Activated CD4-positive, alpha-beta T cell treated with anti-CD3 and anti-CD28 coated beads for 4 hours (primary cell): ENCODE measurements around the gene NUTM2E.
A peak's percentile ranks its signal among the peaks of the same experiment; 100 is the strongest.
"Not testable (repeated sequence)": the region's sequence is repeated elsewhere in the genome, so short reads cannot be mapped to it uniquely, and the experiment has no call there.

Experiments used
- DNase-seq, 2 donors: peaks; one replicate each; pipeline ENCODE4 v3.0.0-alpha.2; 2020

The NUTM2E gene

GRCh38 chr10:79826496-79827215 lies at the start of gene NUTM2E:
NUTM2E (plus strand) TSS chr10:79826739; CDS start chr10:79841741, 15,002 bp downstream.
- DNase-seq: peak; percentile 66 to 67

DNA sequence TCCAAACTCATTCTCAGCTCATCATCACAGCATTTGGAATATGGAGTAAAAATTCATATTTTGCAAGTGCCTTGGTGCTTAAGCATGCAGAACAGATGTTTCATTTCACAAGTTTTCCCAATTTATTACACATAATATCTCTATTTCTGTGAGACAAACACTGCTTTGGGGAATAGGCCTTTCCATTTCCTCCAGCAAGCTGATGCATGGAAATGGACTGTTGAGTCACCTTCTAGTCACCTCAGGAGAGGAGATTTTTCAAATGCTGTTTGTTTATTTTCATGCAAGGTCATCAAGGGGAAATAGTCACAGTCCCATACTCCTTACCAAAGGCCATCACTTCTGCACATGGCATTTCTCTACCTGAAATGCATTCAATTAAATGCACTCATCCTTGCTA lies 48.5 kb upstream of the NUTM2E start:
- DNase-seq: not testable (repeated sequence)

DNA sequence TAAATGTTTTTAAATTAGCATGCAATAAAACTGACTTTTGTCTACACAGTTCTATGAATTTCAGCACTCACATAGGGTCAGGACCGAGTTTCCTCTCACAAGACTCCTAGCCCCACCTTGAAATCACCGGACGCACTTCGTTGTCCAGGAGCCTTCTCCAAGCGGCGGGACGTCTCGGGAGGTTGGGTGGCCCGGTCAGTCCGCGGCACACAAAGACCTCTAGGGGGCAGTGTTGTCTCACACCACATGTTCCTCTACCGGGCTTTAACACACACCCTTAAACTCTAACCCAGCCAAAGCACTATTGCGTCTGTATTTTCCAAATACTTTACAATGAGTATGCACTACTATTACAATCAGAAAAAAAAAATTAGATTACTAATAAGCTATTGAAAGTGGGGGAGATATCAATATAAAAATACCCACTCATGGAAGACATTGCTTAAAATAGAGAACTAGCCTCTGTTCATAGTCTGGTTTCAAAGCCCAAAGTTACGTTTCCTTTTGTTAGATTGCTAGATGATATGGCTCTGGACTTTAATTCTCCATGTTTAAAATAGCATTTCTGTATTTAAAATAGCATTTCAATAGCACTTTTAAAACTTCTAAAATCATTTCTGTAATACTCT lies 47.1 kb upstream of the NUTM2E start:
- peak; percentile 51 to 61 for DNase-seq

- not testable (repeated sequence) for DNase-seq
Observed at GRCh38 chr10:79779992-79780391, 46.5 kb upstream of the NUTM2E start.

- not testable (repeated sequence) for DNase-seq
Observed at GRCh38 chr10:79781584-79781983, 45.0 kb upstream of the NUTM2E start.

GRCh38 chr10:79787455-79787952 lies 39.0 kb upstream of the NUTM2E start:
- not testable (repeated sequence) for DNase-seq

GRCh38 chr10:79789351-79789750 lies 37.2 kb upstream of the NUTM2E start:
- not testable (repeated sequence) for DNase-seq

DNA sequence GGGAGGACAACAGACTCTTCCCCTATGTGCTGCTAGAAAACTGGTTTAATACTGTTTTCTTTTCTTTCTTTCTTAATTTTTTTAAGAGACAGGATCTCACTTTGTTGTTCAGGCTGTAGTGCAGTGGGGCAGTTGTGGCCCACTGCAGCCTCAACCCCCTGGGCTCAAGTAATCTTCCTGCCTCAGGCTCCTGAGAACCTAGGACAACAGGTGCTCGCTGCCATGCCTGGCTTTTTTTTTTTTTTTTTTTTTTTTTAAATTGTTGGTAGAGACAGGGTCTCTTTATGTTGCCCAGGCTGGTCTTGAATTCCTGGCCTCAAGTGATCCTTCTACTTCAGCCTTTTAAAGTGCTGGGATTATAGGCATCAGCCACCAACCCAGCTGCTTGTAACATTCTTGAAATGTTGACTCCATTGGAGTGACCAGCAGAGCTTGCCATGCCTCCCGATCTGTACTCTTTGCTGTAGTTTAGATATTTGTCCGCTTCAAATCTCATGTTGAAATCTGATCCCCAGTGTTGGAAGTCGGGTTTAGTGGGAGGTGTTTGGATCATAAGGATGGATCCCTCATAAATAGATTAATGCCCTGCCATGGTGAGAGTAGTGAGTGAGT lies 34.5 kb upstream of the NUTM2E start:
- DNase-seq: not testable (repeated sequence)

DNA sequence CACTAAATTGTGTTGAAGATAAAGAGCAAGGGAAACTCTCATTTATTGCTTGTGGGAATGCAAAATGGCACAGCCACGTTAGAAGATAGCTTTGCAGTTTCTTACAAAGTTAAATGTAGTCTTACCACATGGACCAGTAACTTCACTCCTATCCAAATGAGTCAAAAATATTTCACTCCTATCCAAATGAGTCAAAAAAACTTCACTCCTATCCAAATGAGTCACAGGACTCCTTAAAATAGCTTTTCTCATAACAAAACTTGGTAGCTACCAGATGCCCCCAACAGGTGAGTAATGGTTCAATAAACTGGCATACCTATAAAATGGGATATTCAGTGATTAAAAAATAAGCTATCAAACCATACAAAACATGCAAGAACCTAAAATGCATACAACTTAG lies 27.2 kb upstream of the NUTM2E start:
- not testable (repeated sequence) for DNase-seq

DNA sequence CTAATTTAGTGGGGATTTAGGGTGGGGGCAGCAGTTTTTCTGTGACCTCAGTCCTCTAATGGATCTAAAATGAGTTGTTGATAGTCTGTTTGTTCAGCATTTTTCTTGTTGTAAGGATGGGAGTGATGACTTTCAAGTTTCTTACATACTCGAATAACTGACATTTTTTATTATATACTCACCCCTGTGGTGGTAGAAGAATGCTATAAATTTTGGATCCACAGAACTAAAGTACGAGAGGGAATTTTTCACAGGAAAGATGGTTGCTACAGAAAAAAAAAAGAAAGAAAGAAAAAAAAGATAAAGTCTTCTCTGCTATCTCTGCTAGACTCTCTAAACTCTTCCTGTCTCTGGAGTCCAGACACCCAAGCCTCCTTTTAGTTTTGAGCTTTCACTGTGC lies 20.7 kb upstream of the NUTM2E start:
- not testable (repeated sequence) for DNase-seq

- not testable (repeated sequence) for DNase-seq
Observed at GRCh38 chr10:79811895-79812294, 14.6 kb upstream of the NUTM2E start.

GRCh38 chr10:79816290-79816689 lies 10.2 kb upstream of the NUTM2E start:
- DNase-seq: not testable (repeated sequence)

DNA sequence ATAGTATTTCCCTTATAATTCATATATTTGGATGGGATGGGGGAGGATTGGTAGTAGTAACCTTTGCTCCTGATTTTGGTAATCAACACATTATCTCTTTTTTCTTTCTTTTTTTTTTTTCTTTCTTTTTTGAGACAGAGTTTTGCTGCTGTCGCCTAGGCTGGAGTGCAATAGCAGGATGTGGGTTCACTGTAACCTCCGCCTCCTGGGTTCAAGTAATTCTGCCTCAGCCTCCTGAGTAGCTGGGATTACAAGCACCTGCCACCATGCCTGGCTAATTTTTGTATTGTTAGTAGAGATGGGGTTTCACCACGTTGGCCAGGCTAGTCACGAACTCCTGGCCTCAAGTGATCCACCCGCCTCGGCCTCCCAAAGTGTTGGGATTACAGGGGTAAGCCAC lies 3.2 kb upstream of the NUTM2E start:
- not testable (repeated sequence) for DNase-seq

- peak; percentile 20 to 34 for DNase-seq
Observed at GRCh38 chr10:79825587-79826011, 940 bp upstream of the NUTM2E start.

DNA sequence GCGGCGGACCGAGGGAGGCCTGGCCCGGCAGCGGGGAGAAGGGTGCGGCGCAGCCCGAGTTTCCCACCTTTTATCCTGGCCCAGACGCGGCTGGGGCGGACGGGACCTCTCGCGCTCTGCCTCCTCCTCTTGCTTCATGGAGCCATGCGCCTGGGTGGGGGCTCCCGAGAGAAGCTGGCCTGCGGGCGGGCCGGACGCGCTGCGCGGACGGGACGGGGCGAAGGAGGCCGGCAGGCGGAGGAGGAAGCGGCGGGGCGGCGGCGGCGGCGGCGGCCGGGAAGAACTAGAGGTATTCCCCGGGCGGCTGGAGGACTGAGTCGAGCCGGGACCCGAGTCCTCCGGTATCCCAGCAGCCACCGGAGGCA lies 426 bp upstream of the NUTM2E start:
- not testable (repeated sequence) for DNase-seq

GRCh38 chr10:79833833-79834232 lies 7.3 kb downstream of the NUTM2E start:
- DNase-seq: not testable (repeated sequence)

- DNase-seq: not testable (repeated sequence)
Observed at GRCh38 chr10:79835891-79836290, 9.4 kb downstream of the NUTM2E start.

DNA sequence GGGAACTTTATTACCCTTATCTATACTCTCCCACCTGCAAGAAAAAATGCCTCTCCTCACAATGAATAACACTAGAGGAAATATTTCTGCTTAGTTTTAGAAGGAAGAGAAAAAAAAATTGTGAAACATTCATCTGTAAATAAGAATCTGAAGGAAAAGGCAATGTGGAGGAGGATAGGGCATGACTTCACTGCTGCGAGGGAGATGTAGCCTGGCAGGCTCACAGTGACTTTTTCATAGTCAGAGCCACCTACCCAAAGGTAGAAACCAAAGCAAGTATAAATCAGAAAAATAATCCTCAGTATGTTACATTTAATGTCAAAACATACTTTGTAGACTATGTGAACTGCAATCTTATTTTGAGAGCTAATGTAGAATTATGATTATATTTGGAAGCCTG lies 10.4 kb downstream of the NUTM2E start:
- not testable (repeated sequence) for DNase-seq

DNA sequence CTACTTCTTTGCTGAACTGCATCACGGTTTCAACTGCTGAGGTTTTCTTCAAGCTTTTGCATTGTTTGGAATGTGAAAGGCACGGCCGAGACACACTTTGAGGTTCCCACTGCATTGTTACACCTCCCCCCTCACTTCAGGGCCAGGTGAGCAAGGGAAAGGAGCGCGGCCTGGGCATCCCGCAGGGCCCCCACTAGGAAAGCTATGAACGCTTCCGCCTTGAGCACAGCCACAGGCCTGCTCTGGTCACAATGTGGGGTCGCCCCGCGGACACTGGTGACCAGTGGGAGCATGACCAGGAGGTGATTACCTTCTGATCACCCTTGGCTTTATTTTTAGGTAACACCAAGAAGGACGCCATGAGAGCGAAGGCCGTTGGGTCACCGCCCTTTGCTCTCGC lies 11.9 kb downstream of the NUTM2E start:
- DNase-seq: not testable (repeated sequence)

- not testable (repeated sequence) for DNase-seq
Observed at GRCh38 chr10:79853191-79853854, 26.8 kb downstream of the NUTM2E start.

GRCh38 chr10:79862269-79862668 lies 35.7 kb downstream of the NUTM2E start:
- not testable (repeated sequence) for DNase-seq

- DNase-seq: not testable (repeated sequence)
Observed at GRCh38 chr10:79862803-79863202, 36.3 kb downstream of the NUTM2E start.
